Stimulated activated CD4-positive, alpha-beta T cell treated with anti-CD3 and anti-CD28 coated beads, Interleukin-15, amount 100 ng/mL, for 48 hours (primary cell): Measurements from ENCODE around the gene CDC73.
A peak's percentile ranks its signal among the peaks of the same experiment; 100 is the strongest.

Source experiments
- DNase-seq, 2 donors: peaks; one replicate each; pipeline ENCODE4 v3.0.0-alpha.2; 2020; ENCODE audit warnings: low read depth in 2 of 2

CDC73 gene

DNA sequence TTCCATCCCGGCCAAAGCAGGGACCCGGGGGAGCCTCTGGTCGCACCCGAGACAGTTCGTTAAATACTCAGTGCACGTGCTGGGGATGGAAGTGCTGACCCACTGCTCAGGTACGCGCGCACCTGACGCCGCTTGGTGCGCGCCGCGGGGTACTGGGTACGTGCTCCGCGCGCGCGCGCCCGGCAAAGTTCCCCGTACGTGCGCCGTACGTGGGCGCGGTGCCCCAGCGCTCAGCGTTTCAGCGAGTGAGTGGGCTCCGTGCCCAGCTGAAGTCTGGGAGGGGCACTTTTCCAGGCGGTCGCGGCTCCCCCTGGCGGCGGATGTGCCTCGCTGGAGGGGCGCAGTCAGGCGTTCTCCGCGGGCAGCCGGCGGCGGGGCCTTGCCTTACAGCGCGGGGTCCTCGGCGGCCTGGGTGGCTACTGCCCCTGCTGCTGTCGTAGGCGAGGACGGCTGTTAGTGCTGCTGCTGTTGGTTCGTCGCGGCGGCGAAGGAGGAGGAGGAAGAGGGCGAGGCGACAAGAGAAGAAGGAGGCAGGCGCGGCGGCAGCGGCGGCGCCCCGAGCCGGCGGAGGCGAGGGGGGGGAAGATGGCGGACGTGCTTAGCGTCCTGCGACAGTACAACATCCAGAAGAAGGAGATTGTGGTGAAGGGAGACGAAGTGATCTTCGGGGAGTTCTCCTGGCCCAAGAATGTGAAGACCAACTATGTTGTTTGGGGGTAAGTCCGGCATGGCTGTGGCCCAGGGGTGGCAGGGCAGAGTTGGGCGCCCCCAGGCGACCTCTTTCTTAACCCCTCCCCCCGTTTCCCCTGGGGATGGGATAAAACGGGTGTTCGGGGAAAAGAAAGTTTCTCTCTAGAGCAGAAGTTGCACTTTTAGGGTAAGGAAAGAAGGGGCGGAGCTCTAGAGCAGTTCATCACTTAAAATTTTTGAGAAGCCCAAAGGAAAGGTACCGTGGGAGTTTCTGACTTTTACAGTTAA lies at the start of gene CDC73:
CDC73 (plus strand) TSS at position 416 of the 978 bp plus-strand sequence; CDS start at position 586, 170 bp downstream.
- DNase-seq, result peak; percentile 97 to 98

DNA sequence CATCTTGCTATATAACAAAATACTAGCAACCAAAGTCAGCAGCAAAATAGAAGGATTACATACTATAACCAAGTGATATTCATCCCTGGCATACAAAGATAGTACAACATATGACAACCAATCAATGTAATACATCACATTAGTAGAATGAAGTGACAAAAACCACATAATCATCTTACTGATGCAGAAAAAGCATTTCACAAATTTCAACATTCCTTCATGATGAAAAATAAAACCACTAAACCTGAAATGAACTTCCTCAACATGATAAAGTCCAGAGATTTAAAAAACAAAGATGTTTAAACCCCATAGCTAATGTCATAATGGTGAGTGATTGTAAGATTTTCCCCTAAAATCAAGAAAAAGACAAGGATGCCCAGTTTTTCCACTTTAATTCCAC lies 43.8 kb upstream of the CDC73 start:
- DNase-seq, result no peak

DNA sequence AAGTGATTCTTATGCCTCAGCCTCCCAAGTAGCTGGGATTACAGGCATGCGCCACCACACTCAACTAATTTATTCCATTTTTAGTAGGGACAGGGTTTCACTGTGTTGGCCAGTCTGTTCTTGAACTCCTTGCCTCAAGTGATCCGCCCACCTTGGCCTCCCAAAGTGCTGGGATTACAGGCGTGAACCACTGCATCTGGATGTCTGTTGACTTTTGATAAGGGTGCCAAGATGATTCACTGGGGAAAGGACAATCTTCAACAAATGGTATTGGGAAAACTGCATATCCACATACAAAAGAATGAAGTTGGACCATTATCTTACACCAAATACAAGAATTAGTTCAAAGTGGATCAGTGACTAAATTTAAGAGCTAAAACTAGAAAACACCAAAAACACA lies 42.6 kb upstream of the CDC73 start:
- DNase-seq, result no peak

DNA sequence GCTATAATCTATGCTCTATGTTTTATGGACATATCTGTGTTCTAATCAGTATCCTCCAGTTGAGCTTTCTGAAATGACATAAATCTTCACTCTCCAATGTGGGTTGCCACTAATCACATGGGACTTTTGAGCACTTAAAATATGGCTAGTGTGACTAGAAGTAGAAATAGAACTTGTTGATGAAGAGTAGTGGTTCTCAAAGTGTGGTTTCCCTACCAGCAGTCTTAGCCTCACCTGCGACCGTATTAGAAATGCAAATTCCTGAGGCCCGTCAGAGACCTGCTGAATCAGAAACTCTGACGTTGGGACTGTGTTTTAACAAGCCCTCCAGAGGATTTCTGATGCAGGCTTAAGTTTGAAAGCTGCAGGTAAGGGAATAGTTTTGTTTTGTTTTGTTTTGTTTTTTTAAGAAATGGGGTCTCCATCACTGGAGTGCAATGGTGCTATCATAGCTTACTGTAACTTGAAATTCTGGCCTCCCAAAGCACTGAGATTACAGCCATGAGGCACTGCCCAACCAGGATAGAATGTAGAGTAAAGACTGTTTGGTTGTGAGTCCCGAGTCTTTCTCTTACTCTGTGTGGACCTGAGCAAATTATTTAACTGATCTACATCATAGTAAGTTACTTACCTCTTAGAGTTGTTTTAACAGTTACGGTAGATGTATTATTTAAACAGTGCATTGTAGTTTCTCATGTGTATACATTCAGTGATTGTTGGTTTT lies 38.3 kb upstream of the CDC73 start:
- DNase-seq, result no peak

DNA sequence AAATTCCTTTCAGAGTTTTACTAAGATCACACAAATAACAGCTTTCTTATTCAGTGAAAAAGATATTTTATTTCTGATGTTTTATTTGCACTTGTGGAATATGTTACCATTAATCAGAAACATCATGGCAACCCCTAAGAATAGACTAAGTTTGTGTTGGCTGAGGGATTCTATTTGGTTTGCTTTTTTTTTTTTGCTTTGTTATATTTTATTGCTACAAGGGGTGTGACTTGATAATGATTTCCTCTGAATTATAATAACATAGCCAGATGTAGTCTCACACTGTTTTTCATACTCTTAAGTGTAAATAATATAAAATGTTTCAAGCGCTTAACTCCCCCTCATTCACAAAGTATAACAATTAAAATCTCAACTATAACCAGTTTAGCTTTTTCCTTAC lies 36.6 kb upstream of the CDC73 start:
- DNase-seq, result no peak

DNA sequence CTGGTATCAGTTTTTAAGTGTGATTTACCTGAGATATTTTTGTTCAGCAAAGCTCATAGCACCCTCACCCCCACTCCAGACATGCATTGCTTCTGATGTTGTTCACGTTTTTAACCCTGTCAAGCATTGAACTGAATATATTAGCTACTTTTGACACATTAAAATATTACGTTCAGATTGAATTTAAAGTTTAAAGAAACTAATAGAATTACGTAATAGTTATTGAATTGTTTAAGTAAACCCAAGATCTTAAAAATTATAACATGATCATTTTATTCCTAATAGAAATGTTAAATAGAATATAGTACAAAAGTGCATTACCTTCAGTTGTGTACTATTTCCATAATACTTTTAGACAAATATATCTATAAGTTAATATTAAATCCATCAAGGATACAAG lies 35.5 kb upstream of the CDC73 start:
- DNase-seq, result no peak

DNA sequence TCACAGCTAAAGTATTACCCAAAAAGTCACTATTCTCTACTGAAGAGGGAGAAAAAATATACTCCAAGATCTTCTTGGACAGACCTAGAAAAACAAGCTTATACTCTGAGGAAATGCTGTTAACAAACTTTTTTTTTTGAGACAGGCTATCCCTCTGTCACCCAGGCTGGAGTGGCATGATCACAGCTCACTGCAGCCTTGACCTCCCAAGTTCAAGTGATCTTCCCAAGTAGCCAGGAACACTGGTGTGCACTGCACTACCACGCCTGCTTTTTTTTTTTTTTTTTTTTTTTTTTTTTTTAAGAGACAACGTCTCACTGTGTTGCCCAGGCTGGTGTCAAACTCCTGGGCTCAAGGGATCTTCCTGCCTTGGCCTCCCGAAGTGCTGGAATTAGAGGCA lies 33.9 kb upstream of the CDC73 start:
- no peak for DNase-seq

DNA sequence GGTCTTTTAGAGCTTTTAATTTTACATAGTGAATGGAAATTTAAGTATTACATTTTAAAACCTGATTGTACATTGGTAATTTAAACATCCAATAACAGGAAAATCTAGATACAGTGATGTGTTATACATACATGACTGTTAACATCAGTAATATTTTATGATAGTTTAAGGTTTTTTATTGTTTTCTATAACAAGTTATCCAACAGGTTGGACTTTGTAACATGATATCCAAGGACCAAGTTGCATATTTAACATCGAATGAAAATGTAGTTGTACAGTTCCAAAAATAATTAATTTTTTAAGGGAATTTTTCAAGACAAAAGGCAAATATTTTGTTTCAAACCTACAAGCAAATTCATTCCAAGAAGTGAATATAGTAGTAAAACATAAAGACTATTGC lies 31.0 kb upstream of the CDC73 start:
- no peak for DNase-seq

DNA sequence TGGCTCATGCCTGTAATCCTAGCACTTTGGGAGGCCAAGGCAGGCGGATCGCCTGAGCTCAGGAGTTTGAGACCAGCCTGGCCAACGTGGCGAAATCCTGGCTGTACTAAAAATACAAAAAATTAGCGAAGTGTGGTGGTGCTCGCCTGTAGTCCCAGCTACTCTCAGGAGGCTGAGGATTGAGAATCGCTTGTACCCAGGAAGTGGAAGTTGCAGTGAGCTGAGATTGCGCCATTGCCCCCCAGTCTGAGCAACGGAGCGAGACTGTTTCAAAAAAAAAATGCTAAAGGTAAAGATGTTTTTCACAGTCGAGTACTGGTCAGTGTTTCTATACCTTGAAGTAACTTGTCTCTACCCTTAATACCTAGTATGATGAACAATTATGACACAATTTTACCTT lies 27.7 kb upstream of the CDC73 start:
- DNase-seq, result no peak

DNA sequence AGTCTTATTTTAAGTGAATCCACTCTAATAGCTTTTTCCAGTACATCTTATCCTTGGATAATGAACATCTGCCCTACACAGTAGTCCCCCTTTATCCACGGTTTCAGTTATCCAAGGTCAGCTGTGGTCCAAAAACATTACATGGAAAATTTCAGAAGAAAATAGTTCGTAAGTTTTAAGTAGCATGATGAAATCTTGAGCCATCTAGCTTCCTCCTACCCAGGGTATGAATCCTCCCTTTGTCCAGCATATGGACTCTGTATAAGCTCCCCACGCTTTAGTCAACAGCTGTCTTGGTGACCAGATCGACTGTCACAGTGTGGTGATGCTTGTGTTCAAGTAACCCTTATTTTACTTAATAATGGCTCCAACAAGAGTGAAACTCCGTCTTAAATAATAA lies 19.2 kb upstream of the CDC73 start:
- DNase-seq, result no peak

DNA sequence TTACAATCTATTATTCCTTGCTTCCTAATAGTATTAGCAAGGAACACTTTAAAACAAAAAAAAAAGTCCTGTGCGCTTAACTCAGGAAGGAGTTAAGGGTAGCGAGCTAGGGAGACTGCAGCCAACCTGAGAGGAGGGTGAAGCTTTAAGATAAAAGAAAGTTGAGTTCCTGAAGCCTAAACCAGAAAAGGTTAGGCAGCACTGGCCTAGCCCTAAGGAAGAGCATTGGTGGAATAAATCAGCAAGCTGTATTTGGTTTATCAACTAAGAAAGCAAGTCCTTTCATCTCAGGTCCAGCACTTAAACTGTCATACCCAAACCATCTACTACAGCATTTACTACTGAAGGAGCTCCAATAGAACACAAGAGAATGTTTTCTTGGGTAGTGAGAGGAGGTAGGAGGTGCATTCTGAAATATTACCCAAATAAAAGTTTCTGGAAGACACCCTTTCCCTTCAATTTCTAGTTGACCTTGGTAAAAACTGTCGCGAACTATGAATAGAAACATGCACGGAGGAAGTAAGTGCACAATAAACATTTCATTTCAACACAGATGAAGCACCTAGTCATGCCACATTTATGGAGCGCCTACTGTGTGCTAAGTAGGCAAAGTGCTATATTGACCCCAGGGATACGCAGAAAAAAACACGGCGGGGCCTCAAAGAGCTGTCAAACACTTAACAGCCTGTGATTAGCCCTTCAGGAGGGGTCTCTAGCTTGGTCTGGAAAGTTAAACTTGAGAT lies 17.9 kb upstream of the CDC73 start:
- no peak for DNase-seq

DNA sequence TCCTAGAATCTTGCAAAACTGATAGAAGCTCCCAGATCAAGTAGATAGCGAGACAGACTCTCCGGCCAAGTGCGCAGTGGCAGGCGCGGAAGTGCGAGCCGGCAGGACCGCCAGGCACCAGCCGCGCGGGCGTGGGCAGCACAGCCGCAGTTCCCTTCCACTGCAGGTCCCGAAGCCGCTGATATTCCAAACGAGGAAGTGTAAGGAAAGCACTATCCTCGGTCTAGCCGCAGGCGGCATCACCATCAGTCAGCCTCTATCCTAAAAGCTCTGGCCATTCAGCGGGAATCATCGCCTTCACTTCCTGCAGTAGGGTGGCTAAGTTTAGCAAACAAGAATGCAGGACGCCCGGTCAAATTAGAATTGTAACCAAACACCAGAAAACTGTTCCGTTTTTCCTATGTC lies 17.3 kb upstream of the CDC73 start:
- no peak for DNase-seq

DNA sequence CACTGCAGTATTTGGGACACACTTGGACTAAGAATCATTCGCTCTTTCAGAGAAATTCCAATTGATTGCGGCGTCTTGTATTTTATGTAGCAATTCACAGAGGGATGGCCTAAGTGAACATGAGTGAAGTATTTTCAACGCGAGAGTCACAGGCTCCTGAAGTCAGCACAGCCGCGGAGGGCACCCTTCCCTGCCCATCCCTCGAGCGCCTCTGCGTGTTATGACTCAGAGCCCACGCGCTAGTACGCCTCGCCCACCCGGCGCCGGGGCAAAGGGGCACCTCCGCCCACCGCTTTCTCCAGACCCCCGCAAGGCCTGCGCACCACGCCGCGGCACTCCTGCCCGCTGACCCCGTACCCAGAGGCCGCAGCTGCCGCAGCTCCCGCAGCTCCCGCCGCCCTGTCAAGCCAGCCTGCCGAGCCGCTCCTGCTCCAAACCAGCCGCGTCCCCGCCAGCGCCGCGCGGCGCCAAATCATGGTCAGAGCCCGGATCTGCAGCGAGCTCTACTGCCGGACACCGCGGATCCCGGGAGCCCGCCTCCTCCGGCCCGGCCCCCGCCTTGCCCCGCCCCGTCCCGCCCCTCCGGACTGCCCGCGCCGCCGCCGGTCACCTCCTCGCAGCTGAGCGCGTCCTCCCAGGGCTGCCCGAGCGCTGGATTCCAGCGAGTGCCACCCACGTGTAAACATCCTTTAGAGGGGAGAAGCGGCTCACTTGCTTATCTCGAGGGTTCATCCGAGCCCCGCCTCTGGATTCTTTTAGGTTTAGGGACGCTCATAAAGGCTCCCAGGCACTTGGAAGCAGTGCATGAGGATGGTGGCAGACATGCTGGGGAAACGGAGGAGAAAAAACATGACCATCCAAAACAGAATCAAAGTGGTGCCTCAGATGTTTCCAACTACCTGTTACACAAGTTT lies 16.7 kb upstream of the CDC73 start, which contains the start of gene GLRX2:
GLRX2 (minus strand) TSS at position 508 of the 914 bp plus-strand sequence; CDS start at position 476, 32 bp downstream.
- DNase-seq, result peak; percentile 35 to 38

DNA sequence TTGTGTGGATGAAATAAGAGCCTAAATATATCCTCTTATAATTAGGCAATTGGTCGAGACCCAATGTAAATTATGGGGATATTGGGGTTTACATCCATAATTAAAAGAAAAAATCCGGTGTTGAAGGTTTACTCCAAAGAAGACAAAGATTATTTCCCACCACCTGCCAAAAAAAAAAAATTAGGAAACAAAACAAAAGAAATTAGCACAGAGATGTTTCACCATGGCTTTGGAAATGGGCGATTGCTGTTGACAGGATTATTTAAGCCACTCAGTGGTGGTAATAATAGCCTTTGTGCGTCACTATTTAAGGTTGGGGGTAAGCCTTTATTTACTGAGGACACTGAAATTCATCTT lies 16.0 kb upstream of the CDC73 start:
- no peak for DNase-seq

DNA sequence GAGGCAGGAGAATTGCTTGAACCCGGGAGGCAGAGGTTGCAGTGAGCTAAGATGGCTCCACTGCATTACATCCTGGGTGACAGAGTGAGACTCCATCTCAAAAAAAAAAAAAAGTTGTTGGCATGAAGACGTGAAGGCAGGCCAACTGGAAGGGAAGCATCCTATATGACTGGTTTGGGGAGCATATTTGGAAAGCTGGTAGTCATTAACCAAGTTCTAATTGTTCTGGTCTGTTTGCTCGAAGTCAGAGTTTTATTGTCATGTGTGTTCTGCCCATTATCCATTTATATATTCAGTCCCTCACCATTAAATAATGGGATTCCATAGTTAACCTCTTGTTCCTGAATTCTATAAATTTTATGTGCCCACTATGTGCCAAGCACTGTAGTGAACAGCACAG lies 13.4 kb upstream of the CDC73 start:
- DNase-seq, result no peak

DNA sequence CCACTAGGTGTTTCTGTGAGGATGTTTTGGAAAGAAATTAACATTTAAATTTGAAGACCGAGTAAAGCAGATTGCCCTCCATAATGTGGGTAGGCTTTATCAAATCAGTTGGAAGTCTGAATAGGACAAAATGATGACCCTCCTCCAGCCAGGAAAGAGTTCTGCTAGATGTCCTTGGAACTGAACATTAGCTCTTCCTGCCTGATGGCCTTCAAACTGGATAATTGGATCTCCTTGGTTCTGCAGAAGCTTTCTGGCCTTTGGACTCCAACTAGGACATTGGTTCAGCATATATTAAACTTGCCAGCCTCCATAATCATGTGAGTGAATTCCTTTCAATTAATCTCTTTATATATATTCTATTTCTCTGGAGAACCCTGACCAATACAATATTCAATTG lies 12.2 kb upstream of the CDC73 start:
- DNase-seq, result no peak

DNA sequence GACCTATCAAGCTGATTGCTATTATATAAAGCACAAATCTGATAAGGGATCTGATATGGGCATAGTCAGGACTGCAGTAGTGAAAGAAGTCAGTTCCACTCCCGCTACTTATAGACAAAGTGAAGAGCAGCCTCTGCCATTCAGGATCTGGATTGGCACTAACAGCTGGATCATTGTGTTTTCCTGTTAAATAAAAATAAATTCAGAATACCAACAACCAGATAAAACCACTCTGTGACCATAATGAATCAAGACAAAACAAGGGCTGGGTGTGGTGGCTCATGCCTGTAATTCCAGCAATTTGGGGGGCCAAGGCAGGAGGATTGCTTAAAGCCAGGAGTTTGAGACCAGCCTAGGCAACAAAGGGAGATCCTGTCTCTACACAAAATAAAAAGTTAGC lies 11.6 kb upstream of the CDC73 start:
- no peak for DNase-seq

DNA sequence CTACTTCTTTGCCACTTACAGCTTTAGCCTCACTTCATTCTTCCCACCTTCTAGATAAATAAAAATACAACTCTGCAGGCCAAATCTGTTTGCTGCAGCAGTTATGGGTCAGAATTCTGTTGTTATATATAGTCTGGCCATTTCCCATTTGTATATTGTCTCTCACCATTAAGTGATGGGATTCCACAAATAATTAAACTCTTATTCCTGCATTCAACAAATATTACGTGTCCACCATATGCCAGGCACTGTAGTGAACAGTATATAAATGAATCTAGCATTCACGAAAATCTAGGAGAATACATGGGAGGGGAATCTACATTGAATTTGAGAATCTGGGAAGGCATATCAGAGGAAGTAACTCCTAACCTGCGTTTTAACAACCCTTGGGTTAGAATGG lies 11.0 kb upstream of the CDC73 start:
- DNase-seq, result no peak

DNA sequence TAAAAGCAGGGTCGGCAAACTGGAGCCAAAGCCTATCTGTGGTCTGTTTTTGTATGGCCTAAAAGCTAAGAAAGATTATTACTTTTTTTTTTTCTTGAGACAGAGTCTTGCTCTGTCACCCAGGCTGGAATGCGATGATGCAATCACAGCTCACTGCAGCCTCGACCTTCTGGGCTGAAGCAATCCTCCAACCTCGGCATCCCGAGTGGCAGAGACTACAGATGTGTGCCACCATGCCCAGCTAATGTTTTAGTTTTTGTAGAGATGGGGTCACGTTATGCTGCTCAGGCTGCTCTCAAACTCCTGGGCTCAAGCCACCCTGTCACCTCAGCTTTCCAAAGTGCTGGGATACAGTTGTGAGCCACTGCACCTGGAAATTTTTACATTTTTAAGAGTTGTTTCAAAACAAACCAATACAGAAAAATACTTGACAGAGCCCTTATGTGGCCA lies 10.2 kb upstream of the CDC73 start:
- DNase-seq, result no peak

DNA sequence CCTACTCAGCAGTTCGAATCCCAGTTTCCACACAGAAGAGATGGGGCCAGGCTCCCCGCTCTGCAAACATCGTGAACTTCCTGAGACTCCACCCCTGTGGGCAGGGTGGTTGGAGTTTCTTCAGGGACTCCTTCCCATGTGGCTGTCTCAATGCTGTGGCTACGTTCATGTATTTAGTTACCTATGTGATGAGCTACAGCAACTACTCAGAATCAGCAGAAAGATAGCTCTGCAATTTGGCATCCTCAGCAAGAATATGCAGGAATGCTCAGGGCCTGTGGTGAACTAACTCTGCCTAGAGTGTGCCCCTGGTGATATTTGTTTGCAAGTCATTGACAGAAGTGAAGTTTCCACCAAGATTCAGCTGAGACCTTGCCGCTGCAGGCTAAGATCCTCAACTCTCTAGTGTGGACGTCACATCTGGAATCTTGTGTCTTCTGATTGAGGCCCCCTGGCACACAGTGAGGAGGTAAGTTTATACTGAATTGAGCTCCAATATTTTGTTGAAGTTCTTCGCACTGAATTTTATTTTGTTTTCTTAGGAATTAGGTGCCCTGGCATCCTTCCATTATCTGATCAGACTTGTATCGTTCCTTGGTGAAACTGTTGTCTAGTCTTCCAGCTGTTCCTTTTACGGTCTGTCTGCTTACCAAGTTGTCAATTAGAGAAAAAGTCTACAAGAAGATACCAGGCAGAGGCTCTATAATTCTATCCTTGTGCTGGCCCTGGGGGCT lies 8.4 kb upstream of the CDC73 start:
- DNase-seq, result no peak

DNA sequence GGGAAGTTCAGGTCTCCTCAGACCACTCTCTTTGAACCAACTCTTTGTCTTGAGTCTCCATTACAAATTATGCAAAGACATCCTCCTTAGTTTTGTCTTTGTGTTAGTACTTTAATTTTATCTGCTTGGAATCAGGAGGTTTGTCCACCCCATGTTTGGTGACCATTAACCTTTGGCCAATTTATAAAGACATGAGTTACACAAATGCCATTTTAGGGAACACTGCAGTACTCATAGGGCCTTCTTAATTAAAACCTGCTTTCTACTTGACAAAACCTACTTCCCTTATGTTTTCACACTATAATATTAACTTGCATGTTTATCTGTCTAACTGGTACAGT lies 7.9 kb upstream of the CDC73 start:
- no peak for DNase-seq
